Pancreas (tissue), 10 donors: ENCODE measurements around the gene ZFP1. TPM values are rescaled to one million over a fixed set of nuclear protein-coding genes. Genes with fewer than 3 reads are reported as not detected.

Experiments
- ATAC-seq, 4 donors: fragments of 200-7000 bp; cut with Tn5 transposase; one replicate each; pipeline versions ENCODE4 v1.8.0 to v1.9.1; 2020; ENCODE audit warnings: mild to moderate bottlenecking in 4 of 4, moderate library complexity in 4 of 4
- DNase-seq, 6 donors: peaks; one replicate each; pipeline ENCODE4 v3.0.0-alpha.2; 2020
- FAIRE-seq: peaks from 2 replicates; lab custom pipeline; 2012; peaks lifted over from hg19 to GRCh38; lab: Jason Lieb, UNC
- H3K27ac ChIP-seq, 4 donors: fragments of 200-600 bp; sonication (generic); 1 replicate in 3 of 4; 2 replicates in 1 of 4; pipeline versions ENCODE4 v1.5.0 to v1.8.0; 2020
- H3K27me3 ChIP-seq, 4 donors: fragments of 200-600 bp; one replicate each; pipeline ENCODE4 v1.8.0; 2021
- H3K36me3 ChIP-seq, 3 donors: fragments of 200-600 bp; sonication (generic) in 1 of 3; one replicate each; pipeline versions ENCODE4 v1.5.0 to v1.8.0; 2020 to 2021
- H3K4me1 ChIP-seq, 3 donors: fragments of 200-600 bp; one replicate each; pipeline ENCODE4 v1.8.0; 2021
- H3K4me3 ChIP-seq, 4 donors: fragments of 200-600 bp; sonication (generic) in 2 of 4; one replicate each; pipeline versions ENCODE4 v1.5.0 to v1.8.0; 2020 to 2021
- H3K9me3 ChIP-seq, 4 donors: fragments of 200-600 bp; one replicate each; pipeline ENCODE4 v1.8.0; 2021
- WGBS, 2 donors: extraction: QIAGEN DNeasy Blood & Tissue Kit; methylation state at CpG; one replicate each; pipeline ENCODE4 v1.1.7; 2013; 5-methylcytosine and 5-hydroxymethylcytosine counted together
- intact Hi-C, 3 donors: fragments of 100-400 bp; cut with DNase I; formaldehyde crosslinking; loops; one replicate each; pipeline versions ENCODE4 v1.11.1 to v1.14.2; 2022
- polyA plus RNA-seq, 2 donors: library from polyadenylated mRNA; stranded (reverse); fragments of 200-250 nt; gene quantifications; one replicate each; pipeline ENCODE4 v1.2.3, GENCODE V29; 2013
- total RNA-seq, 6 donors: library from RNA; stranded (reverse); fragmentation: NEBNext Ultra II Directional in 4 of 6; extraction: Animal tissue kit (Norgen Biotek cat#: 25700) in 4 of 6; gene quantifications; one replicate each; pipeline versions ENCODE4 v1.2.1 to v1.2.4, GENCODE V29; 2021 to 2023
- TF ChIP-seq, protein P1 (sequence below), 4 donors: fragments of 200-600 bp; sonication (generic) in 3 of 4; IDR thresholded peaks; one replicate each; pipeline versions ENCODE4 v1.5.0 to v1.8.0; 2021; ENCODE audit warnings: antibody characterized with exemption in 4 of 4
- donor health status: healthy with polysubstance abuse.
- donor health status: DM: no; HTN: no; CAD: no; lungs with moderate emphysema.
- donor health status: DM: no; HTN: no; CAD: no.
- donor health status: control.
- donor health status: control.
- donor health status: Bipolar disorder and iron deficiency.
- donor health status: DM: yes; HTN: yes; CAD: no.
- donor health status: DM: no; HTN: no; CAD: no.
- donor health status: DM: no; HTN: no; CAD: no.
- donor health status: DM: yes; HTN: yes; CAD: no.

Gene ZFP1
- total and polyA plus RNA-seq, 8 donors = 1.8 to 4.2 (median 3.1) TPM

DNA sequence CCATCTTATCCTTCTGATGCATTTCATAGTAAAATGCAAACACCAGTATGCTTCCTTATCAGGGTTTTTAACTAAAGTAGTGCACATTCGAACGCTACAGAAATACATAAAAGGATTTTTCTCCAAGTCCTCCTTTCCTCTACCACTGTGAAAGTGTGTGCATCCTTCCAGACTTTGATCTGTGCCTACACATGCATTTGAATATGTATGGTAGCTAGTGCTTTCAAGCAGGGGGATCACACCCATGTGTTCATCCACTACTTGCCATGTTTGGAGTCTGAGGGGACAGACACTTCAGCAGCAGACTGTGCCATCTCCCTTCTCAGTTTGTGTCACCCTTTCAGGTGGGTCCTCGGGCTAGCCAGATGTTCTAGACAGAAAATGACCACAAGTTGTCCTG is 46.7 kb upstream of the ZFP1 start:
- H3K36me3 ChIP-seq = no peaks in the 10 kb centered on the region
- DNase-seq = no peak

DNA sequence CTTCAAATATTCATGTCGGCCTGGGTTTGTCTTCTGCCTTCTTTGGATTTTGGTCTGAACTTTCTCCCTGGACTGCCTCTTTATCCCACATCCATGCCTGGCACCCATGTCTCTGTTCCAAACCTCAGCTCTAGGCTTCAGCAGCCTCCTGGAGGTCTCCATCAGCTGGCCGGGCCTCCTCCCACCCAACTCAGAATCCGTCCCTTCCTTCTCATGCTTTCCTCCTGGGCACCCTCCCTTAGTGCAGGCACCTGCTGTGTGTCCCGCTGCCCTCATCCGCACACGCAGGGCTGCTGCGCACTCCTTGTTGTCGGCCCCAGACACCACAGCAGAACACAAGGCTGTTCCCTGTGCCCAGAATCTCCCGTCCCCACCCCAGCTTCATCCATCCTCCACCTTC is 45.7 kb upstream of the ZFP1 start:
- ATAC-seq (no peak), FAIRE-seq (no peak), DNase-seq (no peak)
- Histone ChIP-seq H3K4me3 (no peak overlapping the region), H3K9me3 (no peaks in the 10 kb centered on the region), H3K4me1 (no peaks in the 10 kb centered on the region), H3K36me3 (no peaks in the 10 kb centered on the region), H3K27ac (no peak overlapping the region), H3K27me3 (no peaks in the 10 kb centered on the region)
- 90 to 97% methylated on average over 9 of the region's 9 CpGs for WGBS, 2 donors
- TF ChIP-seq, protein P1, sequence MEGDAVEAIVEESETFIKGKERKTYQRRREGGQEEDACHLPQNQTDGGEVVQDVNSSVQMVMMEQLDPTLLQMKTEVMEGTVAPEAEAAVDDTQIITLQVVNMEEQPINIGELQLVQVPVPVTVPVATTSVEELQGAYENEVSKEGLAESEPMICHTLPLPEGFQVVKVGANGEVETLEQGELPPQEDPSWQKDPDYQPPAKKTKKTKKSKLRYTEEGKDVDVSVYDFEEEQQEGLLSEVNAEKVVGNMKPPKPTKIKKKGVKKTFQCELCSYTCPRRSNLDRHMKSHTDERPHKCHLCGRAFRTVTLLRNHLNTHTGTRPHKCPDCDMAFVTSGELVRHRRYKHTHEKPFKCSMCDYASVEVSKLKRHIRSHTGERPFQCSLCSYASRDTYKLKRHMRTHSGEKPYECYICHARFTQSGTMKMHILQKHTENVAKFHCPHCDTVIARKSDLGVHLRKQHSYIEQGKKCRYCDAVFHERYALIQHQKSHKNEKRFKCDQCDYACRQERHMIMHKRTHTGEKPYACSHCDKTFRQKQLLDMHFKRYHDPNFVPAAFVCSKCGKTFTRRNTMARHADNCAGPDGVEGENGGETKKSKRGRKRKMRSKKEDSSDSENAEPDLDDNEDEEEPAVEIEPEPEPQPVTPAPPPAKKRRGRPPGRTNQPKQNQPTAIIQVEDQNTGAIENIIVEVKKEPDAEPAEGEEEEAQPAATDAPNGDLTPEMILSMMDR (IDR thresholded peaks at IDR 0.05) = no peak
- intact Hi-C loops = no loop called here

More for the DNA sequence above, 46.7 kb upstream of the ZFP1 start:
- no peak for FAIRE-seq
- H3K4me3 ChIP-seq = no peak overlapping the region
- H3K4me1 ChIP-seq = peaks cover 0 to 7% (median 6%) of the 10 kb centered on the region in 3 donors
- ATAC-seq = no peak
- no peaks in the 10 kb centered on the region for H3K9me3 ChIP-seq
- intact Hi-C loops = no loop called here
- TF ChIP-seq, protein P1 (IDR thresholded peaks at IDR 0.05) = no peak
- H3K27me3 ChIP-seq = no peaks in the 10 kb centered on the region
- WGBS, 2 donors = 90 to 91% methylated on average over 3 of the region's 3 CpGs
- no peak overlapping the region for H3K27ac ChIP-seq

DNA sequence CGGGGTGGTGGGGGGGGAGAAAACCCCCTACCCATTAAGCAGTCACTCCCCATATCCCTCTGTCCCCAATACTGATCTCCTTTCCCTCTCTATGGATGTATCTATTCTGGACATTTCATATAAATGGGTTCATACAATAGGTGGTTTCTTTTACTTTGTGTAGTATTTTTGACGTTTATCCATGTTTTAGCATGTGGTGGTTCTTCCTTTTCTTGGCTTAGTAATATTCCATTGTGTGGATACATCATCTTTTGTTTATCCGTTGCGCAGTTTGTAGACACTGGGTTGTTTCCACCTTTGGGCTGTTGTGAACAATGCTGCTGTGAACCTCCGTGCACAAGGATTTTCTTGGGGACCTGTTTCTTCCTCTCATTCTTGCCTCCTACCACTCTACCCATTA is 44.3 kb upstream of the ZFP1 start:
- H3K4me3 ChIP-seq = no peak overlapping the region
- no peak overlapping the region for H3K27ac ChIP-seq
- peaks cover 0 to 6% (median 4%) of the 10 kb centered on the region in 3 donors for H3K4me1 ChIP-seq
- no peaks in the 10 kb centered on the region for H3K9me3 ChIP-seq
- WGBS, 2 donors = 94 to 97% methylated on average over 5 of the region's 5 CpGs
- intact Hi-C loops = no loop called here
- DNase-seq (no peak), ATAC-seq (no peak), FAIRE-seq (no peak)
- no peaks in the 10 kb centered on the region for H3K36me3 ChIP-seq
- H3K27me3 ChIP-seq = no peaks in the 10 kb centered on the region
- TF ChIP-seq, protein P1 (IDR thresholded peaks at IDR 0.05) = no peak

DNA sequence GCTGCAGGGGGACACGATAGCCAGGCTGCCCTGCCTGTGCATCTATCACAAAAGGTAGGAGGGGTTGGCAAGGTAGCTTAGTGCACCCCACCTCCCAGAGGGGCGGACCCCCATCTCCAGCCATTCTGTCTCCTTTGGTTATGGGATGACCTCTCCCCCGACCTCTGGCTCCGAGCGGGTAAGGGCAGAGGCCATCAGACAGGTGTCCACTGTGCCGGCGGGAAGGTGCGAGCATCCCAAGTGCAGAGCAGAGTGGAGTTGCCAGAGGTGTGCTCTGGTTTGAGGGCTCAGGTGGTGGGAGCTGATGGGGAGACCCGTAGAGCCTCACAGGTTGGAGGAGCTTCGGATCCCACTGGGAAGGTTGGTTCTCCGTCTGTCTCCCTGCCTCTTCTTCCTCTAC is 43.5 kb upstream of the ZFP1 start:
- H3K36me3 ChIP-seq = no peaks in the 10 kb centered on the region
- H3K27ac ChIP-seq = peak overlapping the region in 1 of 4 donors; percentile 37
- WGBS, 2 donors = 96 to 98% methylated on average over 10 to 11 of the region's 11 CpGs
- TF ChIP-seq, protein P1 (IDR thresholded peaks at IDR 0.05) = no peak
- H3K27me3 ChIP-seq = no peaks in the 10 kb centered on the region
- DNase-seq = no peak
- peaks cover 8 to 14% (median 13%) of the 10 kb centered on the region in 3 donors for H3K4me1 ChIP-seq
- no peak for FAIRE-seq
- intact Hi-C loops = no loop called here
- no peaks in the 10 kb centered on the region for H3K9me3 ChIP-seq
- H3K4me3 ChIP-seq = no peak overlapping the region
- ATAC-seq = no peak

DNA sequence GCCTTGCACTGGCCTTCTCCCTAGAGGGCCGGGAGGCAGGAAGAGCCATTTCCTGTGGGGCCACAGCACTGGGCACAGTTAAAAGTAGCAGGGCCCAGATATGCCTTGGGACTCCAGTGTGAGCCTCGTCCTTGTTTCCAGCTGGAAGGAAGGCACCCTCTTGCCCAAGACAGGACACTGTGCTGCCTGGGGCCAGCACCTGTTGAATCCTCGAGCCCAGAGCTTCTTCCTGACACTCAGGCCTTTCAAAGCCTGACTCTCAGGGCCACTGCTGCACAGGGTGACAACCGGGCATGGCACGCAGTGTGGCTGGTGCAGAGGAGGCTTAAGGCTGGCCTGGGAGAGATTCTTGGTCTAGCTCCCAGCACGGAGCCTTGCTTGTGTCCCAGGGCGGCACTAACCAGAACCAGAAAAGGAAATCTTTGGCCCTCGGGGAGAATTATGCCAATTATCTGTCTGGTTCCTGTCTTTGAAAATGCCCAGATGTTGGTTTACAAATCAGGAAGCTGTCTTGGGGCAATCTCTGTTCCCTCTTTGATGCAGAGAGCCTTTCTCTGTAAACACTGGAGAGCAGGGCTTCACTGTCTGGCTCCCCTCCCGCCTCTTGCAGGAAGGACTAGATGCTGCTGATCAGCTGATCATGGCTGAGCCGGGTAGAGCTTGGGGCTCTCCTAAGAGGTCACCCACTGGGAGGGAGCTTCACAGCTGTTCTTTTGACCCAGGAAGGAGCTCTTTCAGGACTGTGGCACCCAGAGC is 42.8 kb upstream of the ZFP1 start:
- WGBS, 2 donors = 72 to 79% methylated on average over 10 of the region's 10 CpGs
- no peak overlapping the region for H3K4me3 ChIP-seq
- TF ChIP-seq, protein P1 (IDR thresholded peaks at IDR 0.05) = no peak
- DNase-seq (no peak), ATAC-seq (peak in 2 of 4 donors; percentile 9), FAIRE-seq (no peak)
- no peaks in the 10 kb centered on the region for H3K9me3 ChIP-seq
- H3K27ac ChIP-seq = peak overlapping the region in 2 of 4 donors; percentile 31 to 52
- H3K4me1 ChIP-seq = peaks cover 14 to 20% (median 19%) of the 10 kb centered on the region in 3 donors
- H3K36me3 ChIP-seq = no peaks in the 10 kb centered on the region
- H3K27me3 ChIP-seq = no peaks in the 10 kb centered on the region
- intact Hi-C loops = no loop called here
